Mononuclear cell (primary cell): Measurements from ENCODE around the gene NR0B2. TPM values are rescaled to one million over a fixed set of nuclear protein-coding genes. Genes with fewer than 3 reads are reported as not detected.
"Not testable (repeated sequence)": the region's sequence is repeated elsewhere in the genome, so short reads cannot be mapped to it uniquely, and the experiment has no call there.

Source experiments
- H3K27me3 ChIP-seq: 2 replicates; pipeline ENCODE4 v1.6.0; 2011; ENCODE audit warnings: low read length, control low read depth; ENCODE audit not compliant: insufficient read depth
- H3K4me1 ChIP-seq: 2 replicates; pipeline ENCODE4 v1.5.1; 2011; ENCODE audit warnings: mild to moderate bottlenecking, low read length, control low read depth; ENCODE audit not compliant: insufficient read depth
- H3K4me3 ChIP-seq: 2 replicates; pipeline ENCODE4 v1.5.1; 2011; ENCODE audit warnings: mild to moderate bottlenecking, low read length, moderate library complexity
- H3K9me3 ChIP-seq: 2 replicates; pipeline ENCODE4 v1.5.1; 2011; ENCODE audit warnings: low read depth, mild to moderate bottlenecking, control low read depth, low read length
- total RNA-seq: library from RNA; depleted of rRNA; stranded (reverse); fragments of >200 nt; gene quantifications from one replicate; pipeline ENCODE4 v1.2.3, GENCODE V29; 2012

Gene NR0B2
- total RNA-seq, 1 donor, result not detected

DNA sequence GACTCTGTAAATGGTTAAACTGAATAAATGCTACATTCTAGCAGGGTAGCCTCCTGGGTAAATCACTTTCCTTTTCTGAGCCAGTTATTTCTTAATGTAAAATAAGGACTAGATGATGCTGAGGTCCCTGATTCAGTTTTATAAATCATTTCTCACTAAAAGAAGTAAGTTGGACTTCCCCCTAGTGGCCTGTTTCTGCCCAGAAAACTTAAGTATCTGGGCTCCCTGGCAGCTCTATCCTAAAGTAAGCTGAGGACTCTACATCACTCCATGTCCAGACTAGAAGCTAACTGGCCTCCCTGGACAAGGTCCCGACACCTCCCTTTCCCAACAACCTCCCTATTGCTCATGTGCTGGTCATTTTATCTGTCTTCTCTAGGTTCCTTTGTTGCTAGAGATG lies 26.6 kb downstream of the NR0B2 start:
- no peaks in the 10 kb centered on the region for H3K27me3 ChIP-seq
- H3K4me3 ChIP-seq, result no peak overlapping the region
- no peaks in the 10 kb centered on the region for H3K9me3 ChIP-seq
- peaks cover 21% of the 10 kb centered on the region for H3K4me1 ChIP-seq

- Histone ChIP-seq H3K9me3 (no peaks in the 10 kb centered on the region), H3K27me3 (no peaks in the 10 kb centered on the region), H3K4me1 (no peaks in the 10 kb centered on the region), H3K4me3 (no peak overlapping the region)
Measured at GRCh38 chr1:26882696-26883463, 30.9 kb downstream of the NR0B2 start.

GRCh38 chr1:26881611-26882010 lies 32.2 kb downstream of the NR0B2 start:
- H3K4me1 ChIP-seq, H3K9me3 ChIP-seq, H3K27me3 ChIP-seq, H3K4me3 ChIP-seq: not testable (repeated sequence)

GRCh38 chr1:26879793-26880192 lies 34.0 kb downstream of the NR0B2 start:
- no peaks in the 10 kb centered on the region for H3K27me3 ChIP-seq
- H3K4me1 ChIP-seq, result no peaks in the 10 kb centered on the region
- no peak overlapping the region for H3K4me3 ChIP-seq
- no peaks in the 10 kb centered on the region for H3K9me3 ChIP-seq

GRCh38 chr1:26877326-26877725 lies 36.4 kb downstream of the NR0B2 start:
- H3K9me3 ChIP-seq, result no peaks in the 10 kb centered on the region
- no peaks in the 10 kb centered on the region for H3K4me1 ChIP-seq
- no peak overlapping the region for H3K4me3 ChIP-seq
- H3K27me3 ChIP-seq, result no peaks in the 10 kb centered on the region

- no peaks in the 10 kb centered on the region for H3K4me1 ChIP-seq
- H3K4me3 ChIP-seq, result no peak overlapping the region
- H3K27me3 ChIP-seq, result no peaks in the 10 kb centered on the region
- H3K9me3 ChIP-seq, result no peaks in the 10 kb centered on the region
Measured at GRCh38 chr1:26874896-26875295, 38.9 kb downstream of the NR0B2 start.

GRCh38 chr1:26873097-26873496 lies 40.7 kb downstream of the NR0B2 start:
- H3K4me1 ChIP-seq, H3K27me3 ChIP-seq, H3K9me3 ChIP-seq, H3K4me3 ChIP-seq: not testable (repeated sequence)

DNA sequence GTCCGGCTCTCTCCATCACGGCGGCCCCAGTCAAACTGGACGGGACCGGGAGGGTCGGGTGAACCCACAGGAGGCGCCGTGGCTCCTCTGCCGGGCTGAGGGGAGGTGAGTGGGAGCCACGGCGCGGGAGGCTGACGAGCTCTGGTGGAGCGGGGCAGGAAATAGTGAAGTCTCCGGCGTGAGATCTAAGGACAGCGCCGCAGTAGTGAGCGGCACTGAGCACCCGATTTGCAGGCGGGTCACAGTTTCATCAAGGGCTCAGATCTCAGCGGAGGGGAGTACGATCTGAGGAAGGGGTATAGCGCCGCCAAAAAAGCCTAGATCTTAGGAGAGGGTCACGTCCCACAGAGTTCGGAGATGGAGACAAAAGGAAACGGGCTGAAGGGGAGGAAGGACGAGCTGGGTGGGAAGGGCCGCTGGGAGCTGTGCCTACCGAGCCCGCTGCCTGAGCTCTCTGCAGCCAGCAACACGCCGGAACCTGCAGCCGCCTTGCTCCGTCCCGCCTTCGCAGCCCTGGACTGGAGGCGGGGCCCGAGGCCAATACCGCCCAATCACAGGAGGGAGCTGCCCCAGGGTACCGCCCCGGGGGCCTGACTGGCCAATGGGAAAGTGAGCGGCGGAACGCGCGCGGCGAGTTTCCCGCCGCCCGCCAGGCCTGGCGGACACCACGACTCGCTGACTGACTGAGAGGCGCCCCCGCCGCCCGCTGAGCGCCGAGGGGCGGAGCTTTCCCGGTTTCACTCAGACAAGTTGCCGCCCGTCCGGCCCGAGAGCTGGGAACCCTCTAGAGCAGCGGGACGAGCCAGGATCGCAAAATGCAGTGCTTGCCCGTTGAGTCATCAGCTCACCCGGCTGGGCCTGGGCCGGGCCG lies 48.9 kb downstream of the NR0B2 start:
- Histone ChIP-seq H3K9me3 (no peaks in the 10 kb centered on the region), H3K4me3 (peak overlapping the region; percentile 74)

DNA sequence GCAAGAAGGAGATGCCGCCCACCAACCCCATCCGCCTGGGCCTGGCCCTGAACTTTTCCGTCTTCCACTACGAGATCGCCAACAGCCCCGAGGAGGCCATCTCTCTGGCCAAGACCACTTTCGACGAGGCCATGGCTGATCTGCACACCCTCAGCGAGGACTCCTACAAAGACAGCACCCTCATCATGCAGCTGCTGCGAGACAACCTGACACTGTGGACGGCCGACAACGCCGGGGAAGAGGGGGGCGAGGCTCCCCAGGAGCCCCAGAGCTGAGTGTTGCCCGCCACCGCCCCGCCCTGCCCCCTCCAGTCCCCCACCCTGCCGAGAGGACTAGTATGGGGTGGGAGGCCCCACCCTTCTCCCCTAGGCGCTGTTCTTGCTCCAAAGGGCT lies 50.1 kb downstream of the NR0B2 start:
- H3K27me3 ChIP-seq, result no peaks in the 10 kb centered on the region
- H3K4me1 ChIP-seq, result peaks cover 15% of the 10 kb centered on the region
- no peaks in the 10 kb centered on the region for H3K9me3 ChIP-seq
- H3K4me3 ChIP-seq, result no peak overlapping the region

More for the DNA sequence above, 48.9 kb downstream of the NR0B2 start:
- no peaks in the 10 kb centered on the region for H3K27me3 ChIP-seq
- H3K4me1 ChIP-seq, result peaks cover 15% of the 10 kb centered on the region

DNA sequence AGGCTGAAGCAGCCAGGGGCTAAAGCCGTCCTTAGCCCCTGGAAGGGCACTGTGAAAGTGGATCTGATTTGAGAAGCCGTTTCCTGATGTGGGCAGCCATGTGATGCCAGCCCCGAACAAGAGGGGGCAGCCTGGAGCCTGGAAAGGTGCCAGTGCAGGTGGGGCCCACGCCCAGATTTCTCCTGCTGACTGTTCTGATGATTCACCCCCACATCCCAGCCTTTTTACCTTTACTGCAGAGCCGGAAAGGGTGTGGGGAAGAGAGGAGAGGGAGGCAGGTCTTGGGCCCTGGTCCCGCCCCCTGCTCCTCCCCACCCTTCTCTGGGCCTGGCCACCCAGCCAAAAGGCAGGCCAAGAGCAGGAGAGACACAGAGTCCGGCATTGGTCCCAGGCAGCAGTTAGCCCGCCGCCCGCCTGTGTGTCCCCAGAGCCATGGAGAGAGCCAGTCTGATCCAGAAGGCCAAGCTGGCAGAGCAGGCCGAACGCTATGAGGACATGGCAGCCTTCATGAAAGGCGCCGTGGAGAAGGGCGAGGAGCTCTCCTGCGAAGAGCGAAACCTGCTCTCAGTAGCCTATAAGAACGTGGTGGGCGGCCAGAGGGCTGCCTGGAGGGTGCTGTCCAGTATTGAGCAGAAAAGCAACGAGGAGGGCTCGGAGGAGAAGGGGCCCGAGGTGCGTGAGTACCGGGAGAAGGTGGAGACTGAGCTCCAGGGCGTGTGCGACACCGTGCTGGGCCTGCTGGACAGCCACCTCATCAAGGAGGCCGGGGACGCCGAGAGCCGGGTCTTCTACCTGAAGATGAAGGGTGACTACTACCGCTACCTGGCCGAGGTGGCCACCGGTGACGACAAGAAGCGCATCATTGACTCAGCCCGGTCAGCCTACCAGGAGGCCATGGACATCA lies 50.7 kb downstream of the NR0B2 start, which contains the start of gene SFN:
TSS of gene SFN (plus strand) at position 369 of the 904 bp plus-strand sequence. CDS start at position 433, 64 bp downstream.
- H3K4me3 ChIP-seq, result no peak within 1 kb of the TSS
- H3K27me3 ChIP-seq, result no peaks in the 10 kb centered on the region
- H3K4me1 ChIP-seq, result peaks cover 15% of the 10 kb centered on the region
- no peaks in the 10 kb centered on the region for H3K9me3 ChIP-seq

DNA sequence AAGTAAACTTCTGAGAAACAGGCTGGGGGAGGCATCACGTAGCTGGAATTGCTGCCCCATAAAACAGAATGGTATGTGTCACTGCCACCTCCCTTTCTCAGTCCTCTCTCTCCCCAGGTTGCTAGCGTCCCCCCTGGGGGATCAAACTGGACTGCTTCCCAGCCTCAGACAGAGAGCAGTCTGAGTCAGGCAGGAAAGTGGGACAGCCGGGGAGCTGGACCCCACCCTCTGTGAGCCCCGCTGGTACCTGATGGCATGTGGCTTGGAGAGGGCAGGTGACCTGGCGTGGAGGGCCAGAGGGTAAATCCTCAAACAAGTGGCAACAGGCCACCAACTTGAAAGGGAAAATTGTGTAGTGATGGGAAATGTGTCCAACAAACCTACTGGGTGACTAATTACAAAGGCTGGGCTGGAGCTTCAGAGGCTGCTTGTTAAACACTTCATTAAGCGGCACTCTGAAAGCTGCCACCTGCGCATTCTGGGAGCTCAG lies 51.8 kb downstream of the NR0B2 start:
- H3K4me3 ChIP-seq, result no peak overlapping the region

More for the DNA sequence above, 51.8 kb downstream of the NR0B2 start:
- H3K4me1 ChIP-seq, result peaks cover 15% of the 10 kb centered on the region
- no peaks in the 10 kb centered on the region for H3K9me3 ChIP-seq
- no peaks in the 10 kb centered on the region for H3K27me3 ChIP-seq

Other genes starting within 250 kb of the NR0B2 start
- 55.4 TPM for gene ARID1A, start 218.0 kb downstream of the NR0B2 start, total RNA-seq
- 5.2 TPM for gene PIGV, start 126.0 kb downstream of the NR0B2 start, total RNA-seq
- gene ZDHHC18, start 87.3 kb downstream of the NR0B2 start, total RNA-seq, result 26.1 TPM
- 0.52 TPM for gene SFN, start 50.8 kb downstream of the NR0B2 start, total RNA-seq
- gene GPN2, start 23.7 kb downstream of the NR0B2 start, total RNA-seq, result 11.1 TPM
- 11.8 TPM for gene GPATCH3, start 13.5 kb downstream of the NR0B2 start, total RNA-seq
- gene NUDC, start 7.8 kb upstream of the NR0B2 start, total RNA-seq, result 8.8 TPM
- gene KDF1, start 46.5 kb upstream of the NR0B2 start, total RNA-seq, result 0.63 TPM
- 1.2 TPM for gene TRNP1, start 79.7 kb upstream of the NR0B2 start, total RNA-seq
- 0.42 TPM for gene TENT5B, start 98.9 kb upstream of the NR0B2 start, total RNA-seq
- 6.4 TPM for gene SLC9A1, start 241.2 kb upstream of the NR0B2 start, total RNA-seq